Measurements from ENCODE around the gene SMG5.
A peak's percentile ranks its signal among the peaks of the same experiment; 100 is the strongest.

Gene SMG5

GRCh38 chr1:156303241-156303640 is 20.6 kb upstream of the SMG5 start:
- no peak overlapping the region for H3K27ac ChIP-seq
- TF ChIP-seq, protein P1, sequence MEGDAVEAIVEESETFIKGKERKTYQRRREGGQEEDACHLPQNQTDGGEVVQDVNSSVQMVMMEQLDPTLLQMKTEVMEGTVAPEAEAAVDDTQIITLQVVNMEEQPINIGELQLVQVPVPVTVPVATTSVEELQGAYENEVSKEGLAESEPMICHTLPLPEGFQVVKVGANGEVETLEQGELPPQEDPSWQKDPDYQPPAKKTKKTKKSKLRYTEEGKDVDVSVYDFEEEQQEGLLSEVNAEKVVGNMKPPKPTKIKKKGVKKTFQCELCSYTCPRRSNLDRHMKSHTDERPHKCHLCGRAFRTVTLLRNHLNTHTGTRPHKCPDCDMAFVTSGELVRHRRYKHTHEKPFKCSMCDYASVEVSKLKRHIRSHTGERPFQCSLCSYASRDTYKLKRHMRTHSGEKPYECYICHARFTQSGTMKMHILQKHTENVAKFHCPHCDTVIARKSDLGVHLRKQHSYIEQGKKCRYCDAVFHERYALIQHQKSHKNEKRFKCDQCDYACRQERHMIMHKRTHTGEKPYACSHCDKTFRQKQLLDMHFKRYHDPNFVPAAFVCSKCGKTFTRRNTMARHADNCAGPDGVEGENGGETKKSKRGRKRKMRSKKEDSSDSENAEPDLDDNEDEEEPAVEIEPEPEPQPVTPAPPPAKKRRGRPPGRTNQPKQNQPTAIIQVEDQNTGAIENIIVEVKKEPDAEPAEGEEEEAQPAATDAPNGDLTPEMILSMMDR (conservative IDR thresholded peaks at IDR 0.05), result no peak
- TF ChIP-seq ZFX (IDR thresholded peaks at IDR 0.05), result no peak

GRCh38 chr1:156298852-156299357 is 16.3 kb upstream of the SMG5 start, which contains the start of gene VHLL:
TSS of gene VHLL (minus strand) at chr1:156299307. CDS start at chr1:156299189, 118 bp downstream.
- H3K27ac ChIP-seq, result no peak within 1 kb of the TSS
- TF ChIP-seq, protein P1 (conservative IDR thresholded peaks at IDR 0.05), result no peak
- TF ChIP-seq ZFX (IDR thresholded peaks at IDR 0.05), result no peak

GRCh38 chr1:156295391-156295947 is 12.8 kb upstream of the SMG5 start, which contains the start of gene GLMP:
TSS of gene GLMP (minus strand) at chr1:156295679. CDS start at chr1:156295645, 34 bp downstream.
- H3K27ac ChIP-seq, result peak within 1 kb of the TSS; percentile 72
- TF ChIP-seq, protein P1 (conservative IDR thresholded peaks at IDR 0.05), result no peak
- TF ChIP-seq ZFX (IDR thresholded peaks at IDR 0.05), result no peak

GRCh38 chr1:156293895-156294294 is 11.3 kb upstream of the SMG5 start:
- H3K27ac ChIP-seq, result no peak overlapping the region
- TF ChIP-seq ZFX (IDR thresholded peaks at IDR 0.05), result no peak
- TF ChIP-seq, protein P1 (conservative IDR thresholded peaks at IDR 0.05), result no peak

GRCh38 chr1:156293098-156293434 is 10.4 kb upstream of the SMG5 start:
- H3K27ac ChIP-seq, result no peak overlapping the region
- TF ChIP-seq, protein P1 (conservative IDR thresholded peaks at IDR 0.05), result no peak
- no peak for TF ChIP-seq ZFX (IDR thresholded peaks at IDR 0.05)

GRCh38 chr1:156291226-156292061 is 8.8 kb upstream of the SMG5 start:
- H3K27ac ChIP-seq, result peak overlapping the region; percentile 37; the same call in 1 of the 2 replicates

More at GRCh38 chr1:156291226-156292061, 8.8 kb upstream of the SMG5 start:
- TF ChIP-seq, protein P1 (conservative IDR thresholded peaks at IDR 0.05), result no peak
- no peak for TF ChIP-seq ZFX (IDR thresholded peaks at IDR 0.05)
